Lung (tissue), 16 donors: Measurements from ENCODE around the gene ALPK1. TPM values are rescaled to one million over a fixed set of nuclear protein-coding genes. Genes with fewer than 3 reads are reported as not detected.

Source experiments
- ATAC-seq: fragments of 200-7000 bp; cut with Tn5 transposase; one replicate; pipeline ENCODE4 v1.9.1; 2020; ENCODE audit warnings: moderate number of reproducible peaks; ENCODE audit not compliant: insufficient read depth, low FRiP score
- DNase-seq, 3 donors: peaks; one replicate each; pipeline ENCODE4 v3.0.0-alpha.2; 2013 to 2017
- H3K27ac ChIP-seq, 2 donors: one replicate each; pipeline ENCODE4 v1.5.1; 2013; ENCODE audit warnings: mild to moderate bottlenecking in 2 of 2, moderate library complexity in 2 of 2, control low read depth in 1 of 2, inconsistent platforms in 1 of 2, low read depth in 1 of 2, low read length in 1 of 2
- H3K27me3 ChIP-seq, 3 donors: one replicate each; pipeline ENCODE4 v1.5.1; 2013; ENCODE audit warnings: low read length in 2 of 3; ENCODE audit not compliant: control insufficient read depth in 3 of 3, insufficient read depth in 3 of 3
- H3K36me3 ChIP-seq, 4 donors: one replicate each; pipeline ENCODE4 v1.5.1; 2013; ENCODE audit warnings: low read length in 4 of 4, mild to moderate bottlenecking in 1 of 4, moderate library complexity in 1 of 4; ENCODE audit not compliant: control insufficient read depth in 4 of 4, insufficient read depth in 4 of 4
- H3K4me1 ChIP-seq, 5 donors: one replicate each; pipeline ENCODE4 v1.5.1; 2013; ENCODE audit warnings: low read length in 5 of 5, mild to moderate bottlenecking in 2 of 5, moderate library complexity in 1 of 5; ENCODE audit not compliant: control insufficient read depth in 5 of 5, insufficient read depth in 5 of 5
- H3K4me3 ChIP-seq: one replicate; pipeline ENCODE4 v1.5.1; 2013; ENCODE audit warnings: mild to moderate bottlenecking, control low read depth, moderate library complexity
- H3K9ac ChIP-seq, 2 donors: one replicate each; pipeline ENCODE4 v1.5.1; 2013; ENCODE audit warnings: low read length in 2 of 2, control low read depth in 1 of 2; ENCODE audit not compliant: insufficient read depth in 1 of 2
- H3K9me3 ChIP-seq, 4 donors: one replicate each; pipeline ENCODE4 v1.5.1; 2013; ENCODE audit warnings: low read length in 3 of 4, mild to moderate bottlenecking in 1 of 4, moderate library complexity in 1 of 4; ENCODE audit not compliant: control insufficient read depth in 4 of 4, insufficient read depth in 3 of 4
- CTCF ChIP-seq: IDR thresholded peaks from 2 replicates; pipeline ENCODE4 v1.5.1; 2012; ENCODE audit warnings: mild to moderate bottlenecking; ENCODE audit errors: control extremely low read depth, extremely low read depth
- WGBS, 2 donors: extraction: QIAGEN DNeasy Blood & Tissue Kit; methylation state at CpG; one replicate each; pipeline ENCODE4 v1.1.7; 2013; 5-methylcytosine and 5-hydroxymethylcytosine counted together
- long read RNA-seq, 5 donors: transcript quantifications; one replicate each; lab custom pipeline, GENCODE V29; 2026
- polyA plus RNA-seq, 2 donors: library from polyadenylated mRNA; stranded (reverse); fragments of 200-250 nt; gene quantifications; one replicate each; pipeline ENCODE4 v1.2.1, GENCODE V29; 2013
- total RNA-seq, 2 donors: library from RNA; depleted of rRNA in 1 of 2; stranded (reverse); fragments of >200 nt in 1 of 2; gene quantifications; one replicate each; pipeline ENCODE4 v1.2.1, GENCODE V29; 2014 to 2021
- donor health status: control.
- donor health status: control.
- donor health status: Bipolar disorder and iron deficiency.
- donor health status: healthy.
- donor health status: DM: yes; HTN: yes; CAD: no.

ALPK1 gene
- total RNA-seq (10 to 100 TPM; 26.3 to 57.2 TPM), polyA plus RNA-seq (10 to 100 TPM in 1 of 2 donors, 1 to 10 TPM in 1; 8.9 to 20.6 TPM)
- long read RNA-seq, donor 1, partial matches to known transcripts, result 16 of 17 reads
- long read RNA-seq, donor 1, other reads (novel, unspliced or antisense), result 0 of 17 reads
- long read RNA-seq, donor 2, result 0 reads
- long read RNA-seq, donor 3, result 0 reads
- long read RNA-seq, donor 4, result 0 reads
- long read RNA-seq, donor 5, partial matches to known transcripts, result 11 of 12 reads
- long read RNA-seq, donor 5, other reads (novel, unspliced or antisense), result 0 of 12 reads

DNA sequence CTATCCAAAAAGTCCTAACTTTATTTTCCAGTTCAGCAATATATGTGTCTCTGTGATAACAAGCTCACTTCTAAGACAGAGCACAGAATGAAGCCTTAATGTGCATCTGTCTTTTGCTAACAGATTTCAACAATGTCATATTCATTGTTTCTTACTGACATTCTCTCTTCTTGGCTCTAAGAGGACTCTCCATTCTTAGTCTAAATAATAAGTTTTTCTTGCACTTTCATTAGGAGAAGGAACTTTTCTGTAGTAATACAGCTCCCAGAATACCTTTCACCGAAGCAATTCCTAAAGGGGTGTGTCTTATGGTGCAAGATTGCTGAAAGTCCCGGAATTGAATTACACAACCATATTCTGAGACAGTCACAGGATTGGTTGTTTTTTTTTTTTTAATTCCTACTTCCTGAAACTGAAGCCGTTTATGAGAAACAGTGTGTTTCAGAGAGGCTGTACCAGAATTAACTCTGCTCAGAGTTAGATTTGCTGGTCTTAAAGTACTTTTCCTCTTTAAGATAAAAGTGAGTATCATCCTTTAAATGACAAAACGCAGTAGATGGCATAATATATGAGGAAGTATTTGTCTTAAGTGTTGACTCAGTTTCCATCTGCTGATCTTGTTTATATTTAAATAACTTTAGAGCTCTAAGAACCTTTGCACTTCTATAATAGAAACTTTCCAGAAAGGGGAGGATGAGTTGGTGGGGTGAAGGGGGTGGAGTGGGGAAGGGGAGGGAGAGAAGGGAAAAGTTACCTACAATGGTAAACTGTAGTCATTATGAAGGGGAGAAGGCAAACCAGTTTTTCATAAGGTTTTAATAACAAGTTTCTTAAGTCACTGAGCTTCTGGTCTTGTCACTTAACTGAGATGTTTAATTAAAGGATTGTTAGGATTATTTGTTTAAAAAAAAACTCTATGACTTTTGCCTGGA is at the start of gene ALPK1:
Gene ALPK1 (plus strand): TSS at position 421 of the 932 bp plus-strand sequence.
- peak; percentile 30 to 96 (median 95) for DNase-seq
- ATAC-seq, result peak; percentile 93
- H3K9ac ChIP-seq, result peak within 1 kb of the TSS; percentile 13 to 81
- peak within 1 kb of the TSS in 1 of 2 donors; percentile 29 for H3K27ac ChIP-seq
- 4% methylated on average over 4 of the region's 4 CpGs for WGBS, 2 donors
- H3K36me3 ChIP-seq, result no peaks in the 10 kb centered on the region
- peaks cover 0 to 11% (median 0%) of the 10 kb centered on the region in 5 donors for H3K4me1 ChIP-seq
- TF ChIP-seq CTCF, result no peak
- no peaks in the 10 kb centered on the region for H3K9me3 ChIP-seq
- H3K27me3 ChIP-seq, result no peaks in the 10 kb centered on the region
- no peak within 1 kb of the TSS for H3K4me3 ChIP-seq

- H3K4me1 ChIP-seq, result peaks cover 0 to 9% (median 0%) of the 10 kb centered on the region in 5 donors
- WGBS, 2 donors, result 91 to 95% methylated on average over 3 of the region's 3 CpGs
- no peak for TF ChIP-seq CTCF
- no peak overlapping the region for H3K4me3 ChIP-seq
- H3K27ac ChIP-seq, result peak overlapping the region in 1 of 2 donors; percentile 4
- no peak overlapping the region for H3K9ac ChIP-seq
- DNase-seq (peak in 1 of 3 donors; percentile 4), ATAC-seq (peak; percentile 41)
- no peaks in the 10 kb centered on the region for H3K27me3 ChIP-seq
- H3K36me3 ChIP-seq, result no peaks in the 10 kb centered on the region
- no peaks in the 10 kb centered on the region for H3K9me3 ChIP-seq
Measured at GRCh38 chr4:112251019-112251643, 46.0 kb upstream of the ALPK1 start.

- no peak overlapping the region for H3K4me3 ChIP-seq
- H3K4me1 ChIP-seq, result peaks cover 0 to 9% (median 0%) of the 10 kb centered on the region in 5 donors
- no peaks in the 10 kb centered on the region for H3K9me3 ChIP-seq
- no peak overlapping the region for H3K9ac ChIP-seq
- no peak for TF ChIP-seq CTCF
- no peaks in the 10 kb centered on the region for H3K27me3 ChIP-seq
- ATAC-seq (no peak), DNase-seq (no peak)
- 89 to 93% methylated on average over 1 of the region's 1 CpG for WGBS, 2 donors
- no peak overlapping the region for H3K27ac ChIP-seq
- peaks cover 0 to 3% (median 0%) of the 10 kb centered on the region in 4 donors for H3K36me3 ChIP-seq
Measured at GRCh38 chr4:112252234-112252633, 44.9 kb upstream of the ALPK1 start.
